Neural crest cell (in vitro differentiated cells): Measurements from ENCODE around the gene SEMA3A. TPM values are rescaled to one million over a fixed set of nuclear protein-coding genes. Genes with fewer than 3 reads are reported as not detected.
A peak's percentile ranks its signal among the peaks of the same experiment; 100 is the strongest.

Experiments used
- DNase-seq: peaks from one replicate; pipeline ENCODE4 v3.0.0; 2021; ENCODE audit warnings: low read depth, mixed read lengths, low spot score
- H3K27ac Mint-ChIP-seq: one replicate; pipeline ENCODE4 v1.8.0; 2021; ENCODE audit warnings: mild to moderate bottlenecking, mixed read lengths; ENCODE audit not compliant: unreplicated experiment
- H3K27me3 Mint-ChIP-seq: 2 replicates; pipeline ENCODE4 v1.8.0; 2021; ENCODE audit warnings: low read depth, mild to moderate bottlenecking, mixed read lengths
- H3K36me3 Mint-ChIP-seq: 2 replicates; pipeline ENCODE4 v1.8.0; 2021; ENCODE audit warnings: low read depth, mild to moderate bottlenecking, mixed read lengths
- H3K4me1 Mint-ChIP-seq: 2 replicates; pipeline ENCODE4 v1.8.0; 2021; ENCODE audit warnings: mixed read lengths
- H3K4me3 Mint-ChIP-seq: one replicate; pipeline ENCODE4 v1.8.0; 2021; ENCODE audit warnings: mild to moderate bottlenecking, mixed read lengths
- H3K9me3 Mint-ChIP-seq: 2 replicates; pipeline ENCODE4 v1.8.0; 2021; ENCODE audit warnings: mixed read lengths
- total RNA-seq: library from RNA; stranded (reverse); gene quantifications from 2 replicates; pipeline ENCODE4 v1.2.1, GENCODE V29; 2021
- TF ChIP-seq, protein P1 (sequence below): fragments of 200-600 bp; sonication (generic); conservative IDR thresholded peaks from 2 replicates; pipeline ENCODE4 v1.5.0; 2021; ENCODE audit warnings: antibody characterized with exemption, mild to moderate bottlenecking

The SEMA3A gene
- total RNA-seq, 1 donor from 2014 or later: 24.7 TPM

DNA sequence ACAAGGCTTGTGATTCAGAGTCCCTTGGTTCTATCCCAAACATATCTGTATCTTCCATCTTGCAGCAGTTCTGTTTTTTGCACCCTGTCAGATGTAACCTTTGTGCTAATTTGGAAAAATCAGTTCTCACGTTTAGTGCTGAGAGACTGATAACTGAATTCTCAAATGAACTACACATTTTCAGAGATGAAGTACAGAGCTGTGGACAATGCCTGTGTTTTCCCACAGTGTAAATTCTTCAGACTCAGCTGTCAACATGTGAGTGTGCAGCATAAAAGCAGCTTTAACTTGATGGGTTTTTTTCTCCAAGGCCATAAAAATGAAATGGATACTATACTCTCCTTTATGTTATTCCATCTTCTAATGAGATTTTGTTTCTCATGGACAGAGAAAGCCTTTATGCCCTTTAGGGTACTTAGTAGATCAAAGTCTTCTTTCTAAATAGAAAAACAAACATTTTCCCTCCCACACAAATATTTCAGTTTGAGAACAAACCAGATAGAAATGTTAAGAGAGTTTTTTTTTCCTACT lies 150.9 kb downstream of the SEMA3A start:
- no peaks in the 10 kb centered on the region for H3K9me3 Mint-ChIP-seq
- H3K27ac Mint-ChIP-seq: no peak overlapping the region
- DNase-seq: no peak
- H3K36me3 Mint-ChIP-seq: peaks cover 6% of the 10 kb centered on the region
- TF ChIP-seq, protein P1, sequence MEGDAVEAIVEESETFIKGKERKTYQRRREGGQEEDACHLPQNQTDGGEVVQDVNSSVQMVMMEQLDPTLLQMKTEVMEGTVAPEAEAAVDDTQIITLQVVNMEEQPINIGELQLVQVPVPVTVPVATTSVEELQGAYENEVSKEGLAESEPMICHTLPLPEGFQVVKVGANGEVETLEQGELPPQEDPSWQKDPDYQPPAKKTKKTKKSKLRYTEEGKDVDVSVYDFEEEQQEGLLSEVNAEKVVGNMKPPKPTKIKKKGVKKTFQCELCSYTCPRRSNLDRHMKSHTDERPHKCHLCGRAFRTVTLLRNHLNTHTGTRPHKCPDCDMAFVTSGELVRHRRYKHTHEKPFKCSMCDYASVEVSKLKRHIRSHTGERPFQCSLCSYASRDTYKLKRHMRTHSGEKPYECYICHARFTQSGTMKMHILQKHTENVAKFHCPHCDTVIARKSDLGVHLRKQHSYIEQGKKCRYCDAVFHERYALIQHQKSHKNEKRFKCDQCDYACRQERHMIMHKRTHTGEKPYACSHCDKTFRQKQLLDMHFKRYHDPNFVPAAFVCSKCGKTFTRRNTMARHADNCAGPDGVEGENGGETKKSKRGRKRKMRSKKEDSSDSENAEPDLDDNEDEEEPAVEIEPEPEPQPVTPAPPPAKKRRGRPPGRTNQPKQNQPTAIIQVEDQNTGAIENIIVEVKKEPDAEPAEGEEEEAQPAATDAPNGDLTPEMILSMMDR: no peak
- H3K4me1 Mint-ChIP-seq: peaks cover 43% of the 10 kb centered on the region
- H3K4me3 Mint-ChIP-seq: no peak overlapping the region
- H3K27me3 Mint-ChIP-seq: no peaks in the 10 kb centered on the region

DNA sequence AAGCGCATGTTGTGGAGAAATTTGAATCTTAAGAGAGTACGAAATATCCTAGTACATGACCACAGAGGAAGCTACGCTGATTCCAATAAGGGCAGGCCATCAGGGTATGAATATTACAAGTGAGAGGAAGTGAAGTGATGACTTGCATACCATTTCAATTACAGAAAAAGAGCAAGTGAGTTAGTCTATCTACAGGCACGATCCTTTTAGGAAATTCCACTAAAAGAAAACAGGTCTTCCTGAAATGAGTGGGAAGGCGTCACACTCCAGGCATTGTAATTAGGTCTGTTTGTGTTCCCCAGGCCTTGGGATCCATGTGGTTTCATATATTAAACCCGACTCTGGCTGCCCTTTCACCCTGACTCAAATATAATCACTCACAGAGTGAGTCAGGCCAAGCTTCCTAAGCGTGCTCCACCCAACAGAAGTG lies 152.5 kb downstream of the SEMA3A start:
- no peak overlapping the region for H3K27ac Mint-ChIP-seq
- TF ChIP-seq, protein P1: no peak
- H3K36me3 Mint-ChIP-seq: peaks cover 6% of the 10 kb centered on the region
- DNase-seq: no peak
- no peaks in the 10 kb centered on the region for H3K9me3 Mint-ChIP-seq
- no peak overlapping the region for H3K4me3 Mint-ChIP-seq
- H3K27me3 Mint-ChIP-seq: no peaks in the 10 kb centered on the region
- H3K4me1 Mint-ChIP-seq: peaks cover 46% of the 10 kb centered on the region

DNA sequence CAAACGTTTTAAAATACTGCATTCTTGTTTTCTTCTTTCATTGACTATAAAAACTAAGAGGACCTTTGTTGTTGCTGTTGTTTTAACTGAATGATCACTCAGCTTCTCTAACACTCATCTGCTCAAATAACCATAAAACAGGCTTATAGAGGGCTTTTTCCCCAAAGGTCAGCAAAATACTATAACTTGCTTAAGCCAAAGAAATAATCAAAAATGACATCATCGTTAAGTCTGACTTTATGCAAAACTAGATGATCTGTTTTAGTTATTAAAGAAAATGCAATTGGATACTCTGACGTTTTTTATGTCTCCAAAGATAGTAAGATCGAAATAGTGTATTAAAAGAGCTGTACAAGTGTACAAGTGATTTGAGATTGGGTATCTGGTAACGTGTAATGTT lies 152.9 kb downstream of the SEMA3A start:
- TF ChIP-seq, protein P1: no peak
- no peak overlapping the region for H3K4me3 Mint-ChIP-seq
- no peak overlapping the region for H3K27ac Mint-ChIP-seq
- H3K9me3 Mint-ChIP-seq: no peaks in the 10 kb centered on the region
- no peaks in the 10 kb centered on the region for H3K27me3 Mint-ChIP-seq
- H3K36me3 Mint-ChIP-seq: peaks cover 6% of the 10 kb centered on the region
- DNase-seq: no peak
- peaks cover 46% of the 10 kb centered on the region for H3K4me1 Mint-ChIP-seq

DNA sequence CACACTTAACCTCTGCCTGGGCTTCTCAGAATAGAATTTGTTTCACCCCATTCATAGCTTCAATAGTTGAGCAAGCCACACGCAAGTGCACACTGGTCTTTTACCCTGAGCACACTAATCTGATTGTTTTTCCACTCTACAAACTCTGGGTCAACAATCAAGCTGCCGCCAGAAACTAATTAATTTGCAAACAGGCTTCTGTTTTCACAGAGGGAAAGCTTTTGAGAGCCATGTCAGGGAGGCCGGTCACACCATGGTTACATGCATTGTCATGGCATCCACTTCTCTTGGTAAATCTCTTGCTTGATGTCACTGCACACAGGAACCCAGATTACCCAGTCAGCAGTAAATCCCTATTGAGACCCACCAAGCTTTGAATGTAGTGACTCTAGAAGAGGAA lies 154.2 kb downstream of the SEMA3A start:
- no peaks in the 10 kb centered on the region for H3K27me3 Mint-ChIP-seq
- peak overlapping the region; percentile 54 for H3K4me3 Mint-ChIP-seq
- peaks cover 53% of the 10 kb centered on the region for H3K4me1 Mint-ChIP-seq
- peak; percentile 28 for DNase-seq
- TF ChIP-seq, protein P1: no peak
- H3K36me3 Mint-ChIP-seq: peaks cover 6% of the 10 kb centered on the region
- peak overlapping the region; percentile 44 for H3K27ac Mint-ChIP-seq
- H3K9me3 Mint-ChIP-seq: no peaks in the 10 kb centered on the region

DNA sequence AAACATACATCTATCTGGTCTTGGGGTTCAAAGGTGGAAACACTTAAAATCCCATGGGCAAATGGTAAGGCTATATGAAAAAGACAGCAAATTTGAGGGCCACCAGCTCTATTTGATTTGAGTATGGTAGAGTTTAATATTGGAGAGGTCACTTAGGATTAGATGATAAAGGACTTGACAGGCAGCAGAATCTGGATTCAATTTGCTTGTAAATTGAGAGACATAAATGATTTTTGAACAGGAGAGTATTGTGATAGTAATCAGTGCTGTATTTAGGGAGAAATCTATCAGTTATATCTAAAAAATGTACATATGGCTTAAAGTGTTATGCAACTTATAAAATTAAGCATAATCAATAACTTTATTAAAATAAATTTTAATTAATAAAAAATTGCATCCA lies 155.2 kb downstream of the SEMA3A start:
- H3K4me1 Mint-ChIP-seq: peaks cover 49% of the 10 kb centered on the region
- H3K27ac Mint-ChIP-seq: no peak overlapping the region
- TF ChIP-seq, protein P1: no peak
- no peak for DNase-seq
- no peaks in the 10 kb centered on the region for H3K27me3 Mint-ChIP-seq
- H3K36me3 Mint-ChIP-seq: peaks cover 6% of the 10 kb centered on the region
- no peak overlapping the region for H3K4me3 Mint-ChIP-seq
- no peaks in the 10 kb centered on the region for H3K9me3 Mint-ChIP-seq
